NCI-H2107 treated with DMSO at 0.1 percent for 48 hours (cell line): ENCODE data around the gene AFG1L.
"Not testable (repeated sequence)": the region's sequence is repeated elsewhere in the genome, so short reads cannot be mapped to it uniquely, and the experiment has no call there.

Experiments
- DNase-seq: peaks from one replicate; lab custom pipeline; 2025; ENCODE audit not compliant: unreplicated experiment; lab: John Stamatoyannopoulos, UW

AFG1L gene

DNA sequence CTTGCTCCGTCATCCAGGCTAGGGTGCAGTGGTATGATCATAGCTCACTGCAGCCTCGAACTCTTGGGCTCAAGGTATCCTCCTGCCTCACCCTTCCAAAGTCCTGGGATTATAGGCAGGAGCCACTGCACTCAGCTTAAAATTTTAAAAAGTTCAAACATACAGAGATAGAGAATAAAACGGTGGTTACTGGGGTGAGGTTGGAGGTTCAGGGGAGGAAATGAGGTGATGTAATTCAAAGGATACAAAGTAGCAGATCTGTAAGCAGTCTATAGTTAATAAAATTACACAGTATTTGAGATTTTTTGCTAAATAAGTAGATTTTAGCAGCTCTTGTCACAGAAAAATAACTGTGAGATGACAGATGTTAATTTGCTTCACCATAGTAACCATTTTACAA is 7.5 kb upstream of the AFG1L start:
- DNase-seq, result no peak

- no peak for DNase-seq
Observed at GRCh38 chr6:108288742-108289141, 6.1 kb upstream of the AFG1L start.

DNA sequence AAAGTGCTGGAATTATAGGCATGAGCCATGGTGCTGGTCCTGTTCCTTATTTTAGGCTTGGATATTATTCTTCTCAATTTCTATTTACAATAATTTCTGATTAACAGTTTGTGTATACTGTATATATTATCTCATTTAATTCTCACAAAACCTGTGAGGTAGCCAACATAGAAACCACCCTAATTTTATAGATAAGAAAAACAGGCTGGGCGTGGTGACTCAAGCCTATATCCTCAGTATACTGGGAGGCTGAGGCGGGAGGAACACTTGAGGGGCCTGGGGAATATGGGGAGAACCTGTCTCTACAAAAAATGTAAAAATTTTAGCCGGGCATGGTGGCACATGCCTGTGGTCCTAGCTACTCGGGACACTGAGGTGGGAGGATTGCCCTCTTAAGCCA is 3.8 kb upstream of the AFG1L start:
- no peak for DNase-seq

DNA sequence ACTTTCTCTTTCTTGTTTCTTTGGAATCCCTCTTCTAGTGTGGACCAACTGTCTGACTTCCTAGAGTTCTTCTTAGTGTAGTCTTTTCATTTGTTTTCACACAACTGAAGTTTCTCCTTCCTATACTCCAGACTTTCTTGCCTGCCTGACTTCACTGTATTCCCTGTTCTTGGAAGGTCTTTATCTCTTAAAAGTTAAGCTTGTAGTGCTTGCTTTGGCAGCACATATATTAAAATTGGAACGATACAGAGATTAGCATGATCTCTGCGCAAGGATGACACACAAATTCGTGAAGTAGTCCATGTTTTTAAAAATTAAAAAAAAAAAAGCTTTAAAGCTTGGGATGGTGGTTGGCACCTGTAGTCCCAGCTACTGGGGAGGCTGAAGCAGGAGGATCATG is 2.3 kb upstream of the AFG1L start:
- not testable (repeated sequence) for DNase-seq

DNA sequence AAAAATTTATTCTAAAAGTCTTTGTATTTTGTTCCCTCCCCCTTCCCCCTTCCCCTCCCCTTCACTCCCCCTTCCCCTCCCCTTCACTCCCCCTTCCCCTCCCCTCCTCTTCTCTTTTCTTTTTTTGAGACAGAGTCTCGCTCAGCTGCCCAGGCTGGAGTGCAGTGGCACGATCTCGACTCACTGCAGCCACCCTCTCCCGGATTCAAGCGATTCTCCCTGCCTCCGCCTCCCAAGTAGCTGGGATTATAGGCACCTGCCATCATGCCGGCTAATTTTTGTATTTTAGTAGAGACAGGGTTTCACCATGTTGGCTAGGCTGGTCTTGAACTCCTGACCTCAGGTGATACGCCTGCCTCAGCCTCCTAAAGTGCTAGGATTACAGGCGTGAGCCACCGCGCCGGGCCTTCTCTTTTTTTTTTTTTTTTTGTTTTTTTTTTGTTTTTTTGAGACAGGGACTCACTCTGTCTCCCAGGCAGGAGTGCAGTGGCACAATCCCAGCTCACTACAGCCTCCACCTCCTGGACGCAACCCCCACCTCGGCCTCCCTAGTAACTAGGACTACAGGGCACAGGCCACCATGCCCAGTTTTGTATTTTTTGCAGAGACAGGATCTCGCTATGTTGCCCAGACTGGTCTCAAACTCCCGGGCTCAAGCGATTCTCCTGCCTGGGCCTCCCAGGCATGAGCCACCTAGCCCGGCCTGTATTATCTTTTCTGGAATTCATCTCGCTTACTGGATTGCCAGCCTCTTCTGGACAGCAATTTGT is 1.1 kb upstream of the AFG1L start:
- DNase-seq, result no peak

DNA sequence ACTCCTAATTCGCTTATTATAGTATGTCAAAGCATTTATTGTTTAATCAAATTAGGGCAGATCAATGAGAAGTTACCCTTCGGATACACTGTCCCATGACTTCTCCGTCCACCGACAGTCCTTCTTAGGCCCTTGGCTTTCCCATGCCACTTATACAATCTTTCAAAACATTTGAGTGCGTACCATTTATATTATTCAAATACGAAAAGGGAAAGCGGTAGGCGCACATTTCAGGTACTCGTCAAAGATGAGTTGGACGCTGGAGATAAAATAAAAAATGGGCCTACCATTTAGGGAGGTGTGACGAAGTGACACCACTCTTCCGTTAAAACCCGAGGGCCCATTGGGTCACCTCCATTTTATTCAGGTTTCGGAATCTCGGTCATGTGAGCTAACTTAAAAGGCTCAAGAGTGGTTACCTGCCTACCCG is 542 bp upstream of the AFG1L start:
- no peak for DNase-seq

- DNase-seq, result no peak
Observed at GRCh38 chr6:108295676-108296075, 822 bp downstream of the AFG1L start.

DNA sequence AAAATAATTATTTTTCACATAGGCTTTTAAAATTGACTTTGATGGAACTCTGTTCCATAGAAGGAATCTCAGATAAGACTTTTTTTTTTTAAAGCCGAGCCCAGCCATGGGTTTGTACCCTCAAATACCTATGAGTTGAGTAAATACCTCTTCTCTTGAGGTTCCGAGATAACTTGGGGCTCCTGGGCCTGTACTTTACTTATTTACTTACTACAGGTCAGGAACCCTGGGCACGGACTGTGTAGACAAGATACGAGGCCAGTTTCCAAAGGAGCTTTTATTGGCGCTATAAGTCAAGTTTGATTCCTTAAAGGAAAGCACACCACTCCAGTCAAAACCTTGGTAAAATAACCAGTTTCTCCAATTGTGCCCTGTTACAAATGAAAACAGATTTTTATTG is 7.5 kb downstream of the AFG1L start:
- no peak for DNase-seq

DNA sequence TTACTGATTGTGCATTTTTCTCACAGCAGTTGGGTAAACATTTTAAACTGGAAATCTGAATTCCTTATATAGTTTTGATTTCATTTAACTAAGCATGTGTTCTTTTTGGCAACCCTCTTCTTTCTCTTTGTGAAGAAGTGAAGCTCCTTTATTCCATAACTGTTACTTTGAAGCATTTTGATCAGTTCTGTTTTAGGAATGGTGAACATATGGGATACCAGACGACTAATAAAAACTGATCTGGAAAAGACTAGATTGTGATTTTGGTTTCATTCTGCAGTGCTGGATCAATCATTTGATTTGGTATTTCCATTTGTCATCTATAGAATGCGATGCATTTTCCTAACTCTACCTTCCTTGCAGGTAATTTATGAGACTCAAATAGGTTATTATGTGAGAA is 9.8 kb downstream of the AFG1L start:
- no peak for DNase-seq

DNA sequence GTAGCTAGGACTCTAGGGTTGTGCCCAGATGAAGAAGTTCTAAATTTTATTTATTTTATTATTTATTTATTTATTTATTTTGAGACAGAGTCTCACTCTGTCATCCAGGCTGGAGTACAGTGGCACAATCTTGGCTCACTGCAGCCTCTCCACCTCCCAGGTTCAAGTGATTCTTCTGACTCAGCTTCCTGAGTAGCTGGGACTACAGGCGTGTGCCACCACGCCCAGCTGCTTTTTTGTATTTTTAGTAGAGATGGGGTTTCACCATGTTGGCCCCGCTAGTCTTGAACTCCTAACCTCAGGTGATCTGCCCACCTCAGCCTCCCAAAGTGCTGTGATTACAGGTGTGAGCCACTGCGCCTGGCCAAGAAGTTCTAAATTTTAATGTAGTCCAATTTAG is 13.8 kb downstream of the AFG1L start:
- not testable (repeated sequence) for DNase-seq

DNA sequence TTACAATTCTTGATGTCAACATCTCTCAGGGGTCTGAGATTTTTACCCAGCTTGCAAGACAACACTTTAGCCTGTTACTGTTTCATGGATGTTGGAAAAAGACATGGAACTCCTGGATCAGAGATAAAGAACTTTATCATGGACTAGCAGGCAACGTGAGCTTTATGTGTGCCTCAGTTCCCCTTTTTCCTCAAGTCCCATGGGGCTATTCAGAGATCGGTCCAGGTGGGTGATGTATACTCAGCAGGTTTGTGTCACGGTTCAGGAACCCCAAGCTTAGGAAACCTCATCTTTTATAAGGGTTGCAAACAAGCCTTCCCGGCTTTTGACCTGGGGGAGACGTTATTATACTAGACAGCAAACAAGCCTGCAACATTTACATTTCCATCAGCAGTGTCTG is 15.0 kb downstream of the AFG1L start:
- no peak for DNase-seq

- DNase-seq, result no peak
Observed at GRCh38 chr6:108312605-108313004, 17.8 kb downstream of the AFG1L start.

DNA sequence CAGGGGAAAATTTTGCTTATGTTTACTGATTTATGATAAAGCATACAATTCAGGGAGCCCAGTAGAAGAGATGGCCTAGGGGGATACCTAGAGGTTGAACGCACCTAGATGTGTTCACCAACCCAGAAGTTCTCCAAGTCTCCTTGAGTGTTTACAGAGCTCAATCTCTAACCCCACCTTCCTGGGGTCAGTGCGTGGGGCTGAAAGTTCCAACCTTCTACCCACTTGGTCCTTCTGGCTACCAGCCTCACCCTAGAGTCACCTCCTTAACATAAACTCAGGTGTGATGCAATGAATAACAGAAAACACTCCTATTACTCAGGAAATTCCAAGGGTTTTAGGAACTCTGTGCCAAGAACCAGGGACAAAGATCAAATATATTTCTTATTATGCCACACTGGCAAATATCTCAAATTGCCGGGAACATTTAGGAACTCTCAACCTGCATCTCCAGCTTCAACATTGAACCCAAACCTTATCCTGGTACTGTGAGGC is 26.4 kb downstream of the AFG1L start:
- DNase-seq, result no peak

DNA sequence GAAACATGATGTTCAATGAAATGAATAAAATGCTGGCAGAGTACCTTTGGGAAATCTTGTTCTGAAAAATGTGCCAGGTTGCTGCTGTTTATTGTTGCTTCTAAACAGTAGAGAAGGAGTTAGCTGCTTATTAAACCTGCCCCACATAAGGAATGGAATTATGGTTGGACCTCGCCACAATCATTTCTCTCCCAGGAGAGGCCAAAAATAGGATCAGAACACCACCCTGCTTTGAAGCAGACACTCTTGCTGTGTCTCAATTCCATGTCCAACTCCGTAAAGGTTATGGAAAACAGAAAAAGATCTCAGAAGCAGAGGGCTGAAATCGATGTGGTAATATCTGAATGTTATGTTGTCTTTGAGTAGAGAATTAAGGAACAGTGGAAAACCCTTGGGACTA is 27.9 kb downstream of the AFG1L start:
- no peak for DNase-seq

DNA sequence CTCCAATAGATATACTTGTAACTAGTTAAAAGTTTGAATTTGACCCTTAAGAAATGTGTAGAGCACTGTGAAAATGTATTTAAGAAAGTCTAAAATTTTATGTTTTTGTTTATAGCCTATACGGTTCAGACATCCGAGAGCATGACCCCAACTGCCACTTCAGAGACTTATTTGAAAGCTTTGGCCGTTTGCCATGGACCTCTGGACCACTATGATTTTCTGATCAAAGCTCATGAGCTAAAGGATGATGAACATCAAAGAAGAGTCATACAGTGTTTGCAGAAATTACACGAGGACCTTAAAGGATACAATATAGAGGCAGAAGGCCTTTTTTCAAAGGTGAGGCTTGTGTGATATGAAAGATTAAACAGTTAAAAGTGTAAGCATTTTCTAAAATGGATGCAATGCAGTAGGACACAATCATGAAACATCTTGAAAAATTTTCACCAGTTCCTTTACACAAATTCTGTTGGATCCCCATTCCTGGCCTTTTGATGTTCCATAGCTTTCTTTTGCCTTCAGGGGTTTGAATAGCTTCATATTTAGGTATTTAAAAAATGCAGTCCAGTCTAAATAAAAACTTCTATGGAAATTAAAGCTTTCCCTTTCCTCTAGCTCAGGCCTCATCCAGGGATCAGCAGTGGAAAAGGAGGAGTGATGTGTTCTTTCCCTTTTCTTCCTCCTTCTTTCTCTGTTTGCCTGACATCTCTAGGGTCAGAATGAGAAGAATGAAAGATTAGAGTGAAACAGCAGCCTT is 29.0 kb downstream of the AFG1L start:
- no peak for DNase-seq

GRCh38 chr6:108330221-108330785 is 35.4 kb downstream of the AFG1L start:
- DNase-seq, result not testable (repeated sequence)

DNA sequence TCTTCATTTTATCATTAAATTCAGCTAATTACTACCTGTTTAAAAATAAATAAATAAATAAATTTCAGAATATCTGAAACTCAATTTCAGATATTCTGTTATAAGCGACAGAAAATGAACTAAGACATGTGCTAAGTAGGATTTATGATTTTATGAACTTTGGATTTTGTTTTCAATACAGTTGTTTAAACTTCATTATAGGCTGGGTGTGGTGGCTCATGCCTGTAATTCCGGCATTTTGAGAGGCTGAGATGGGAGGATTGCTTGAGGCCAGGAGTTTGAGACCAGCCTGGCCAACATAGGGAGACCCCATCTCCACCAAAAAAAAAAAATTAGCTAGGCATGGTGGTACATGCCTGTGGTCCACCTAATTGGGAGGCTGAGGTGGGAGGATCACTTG is 36.0 kb downstream of the AFG1L start:
- no peak for DNase-seq

DNA sequence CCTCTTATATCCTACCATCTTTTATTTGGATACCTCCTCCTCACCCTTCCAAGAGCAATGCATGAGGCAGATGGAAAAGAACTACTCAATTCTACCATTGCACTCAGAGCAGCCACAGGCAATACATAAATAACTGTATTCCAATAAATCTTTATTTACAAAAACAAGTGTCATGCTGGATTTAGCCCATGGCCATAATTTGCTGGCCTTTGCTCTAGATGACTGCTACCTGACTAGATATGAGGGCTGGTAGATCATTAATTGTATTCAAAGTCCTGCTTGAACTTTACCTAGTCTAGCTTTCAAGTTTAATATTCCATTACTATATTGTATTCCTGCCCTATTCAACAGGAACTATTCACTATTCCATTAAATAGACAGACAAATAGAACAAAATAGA is 37.1 kb downstream of the AFG1L start:
- DNase-seq, result no peak

DNA sequence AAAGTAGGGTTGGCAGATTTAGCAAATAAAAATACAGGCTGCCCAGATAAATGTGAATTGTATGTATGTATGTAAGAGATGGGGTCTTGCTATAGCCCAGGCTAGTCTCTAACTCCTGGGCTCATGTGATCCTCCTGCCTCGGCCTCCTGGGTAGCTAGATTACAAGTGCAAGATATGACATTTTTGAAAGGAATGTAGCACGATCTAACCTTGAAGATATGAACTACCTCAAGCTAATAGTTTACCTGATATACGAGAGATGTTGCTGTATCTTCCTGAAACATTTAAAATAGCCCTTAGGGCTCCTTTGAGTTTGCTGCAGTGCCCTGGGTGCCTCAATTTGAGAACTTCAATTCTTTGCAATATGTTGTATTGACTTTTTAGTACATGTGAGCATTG is 42.1 kb downstream of the AFG1L start:
- no peak for DNase-seq

- no peak for DNase-seq
Observed at GRCh38 chr6:108337721-108338120, 42.9 kb downstream of the AFG1L start.

DNA sequence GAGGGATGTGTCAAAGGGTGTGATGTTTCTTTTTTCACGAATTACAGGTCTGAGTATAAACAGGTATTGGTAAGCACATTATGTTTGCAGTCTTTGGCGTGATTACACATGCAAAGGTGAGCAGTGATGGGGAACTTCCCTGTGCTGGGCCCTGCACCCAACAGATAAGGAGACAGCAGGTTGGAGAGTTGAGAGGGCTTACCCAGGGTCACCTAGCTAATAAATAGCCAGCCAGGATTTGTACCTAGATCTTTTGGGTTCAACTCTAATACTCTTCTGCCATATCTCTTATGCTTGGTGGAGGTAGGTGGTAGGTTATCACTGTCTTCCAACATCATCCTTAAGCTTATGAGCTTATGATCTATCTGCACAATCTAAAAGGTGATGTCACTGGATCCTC is 46.5 kb downstream of the AFG1L start:
- DNase-seq, result no peak

GRCh38 chr6:108343894-108344293 is 49.0 kb downstream of the AFG1L start:
- no peak for DNase-seq
